AG04450 (cell line): ENCODE measurements around the gene LRP2. TPM values are rescaled to one million over a fixed set of nuclear protein-coding genes. Genes with fewer than 3 reads are reported as not detected.

Experiments
- CTCF ChIA-PET: fragments of 300-600, 350-600 bp; formaldehyde crosslinking; extraction: SDS; loops from one replicate; lab custom pipeline; 2022; ENCODE audit warnings: antibody characterized with exemption, inconsistent platforms; lab: Charles Lee
- POLR2A ChIA-PET: fragments of 350-600 bp; formaldehyde crosslinking; extraction: SDS; loops from one replicate; lab custom pipeline; 2021; ENCODE audit warnings: antibody characterized with exemption, inconsistent platforms; lab: Yijun Ruan, JAX
- DNase-seq: peaks from one replicate; pipeline ENCODE4 v3.0.0-alpha.2; 2011; ENCODE audit warnings: low read depth, low spot score
- H3K27ac ChIP-seq: one replicate; pipeline ENCODE4 v1.5.1; 2012; ENCODE audit warnings: low read depth, low read length, control low read depth
- H3K27me3 ChIP-seq: one replicate; pipeline ENCODE4 v1.6.0; 2012; ENCODE audit warnings: low read length; ENCODE audit not compliant: control insufficient read depth, insufficient read depth
- H3K4me3 ChIP-seq: 2 replicates; pipeline ENCODE4 v1.5.1; 2011; ENCODE audit warnings: mild to moderate bottlenecking, low read depth, low read length, control low read depth
- H3K9me3 ChIP-seq: 2 replicates; pipeline ENCODE4 v1.5.1; 2012; ENCODE audit warnings: low read length; ENCODE audit not compliant: control insufficient read depth, insufficient read depth
- CTCF ChIP-seq: IDR thresholded peaks from 2 replicates; pipeline ENCODE4 v1.5.1; 2011; ENCODE audit warnings: low read depth, low read length, control low read depth, inconsistent platforms
- polyA plus RNA-seq: library from polyadenylated mRNA; depleted of rRNA; stranded (reverse); fragments of >200 nt; gene quantifications from 2 replicates; pipeline ENCODE4 v1.2.3, GENCODE V29; 2011

Gene LRP2
- polyA plus RNA-seq, 1 experiment, result not detected

- Histone ChIP-seq H3K4me3 (no peak overlapping the region), H3K27ac (no peak overlapping the region), H3K9me3 (no peaks in the 10 kb centered on the region), H3K27me3 (no peaks in the 10 kb centered on the region)
- ChIA-PET POLR2A (no interaction called here), CTCF (no interaction called here)
- TF ChIP-seq CTCF, result no peak
- no peak for DNase-seq
These were observed 70.8 kb downstream of the LRP2 start for GRCh38 chr2:169291517-169291916.

GRCh38 chr2:169290433-169290832, 71.9 kb downstream of the LRP2 start:
- ChIA-PET CTCF (no interaction called here), POLR2A (no interaction called here)
- DNase-seq, result no peak
- Histone ChIP-seq H3K27ac (no peak overlapping the region), H3K9me3 (no peaks in the 10 kb centered on the region), H3K4me3 (no peak overlapping the region), H3K27me3 (no peaks in the 10 kb centered on the region)
- no peak for TF ChIP-seq CTCF

GRCh38 chr2:169287666-169288065, 74.7 kb downstream of the LRP2 start:
- ChIA-PET CTCF (no interaction called here), POLR2A (no interaction called here)

GRCh38 chr2:169286624-169287231, 75.6 kb downstream of the LRP2 start:
- DNase-seq, result no peak
- Histone ChIP-seq H3K9me3 (no peaks in the 10 kb centered on the region), H3K4me3 (no peak overlapping the region), H3K27ac (no peak overlapping the region), H3K27me3 (no peaks in the 10 kb centered on the region)
- TF ChIP-seq CTCF, result no peak
- POLR2A ChIA-PET, result no interaction called here
- CTCF ChIA-PET, result no interaction called here

More at GRCh38 chr2:169287666-169288065, 74.7 kb downstream of the LRP2 start:
- Histone ChIP-seq H3K4me3 (no peak overlapping the region), H3K9me3 (no peaks in the 10 kb centered on the region), H3K27me3 (no peaks in the 10 kb centered on the region), H3K27ac (no peak overlapping the region)
- DNase-seq, result no peak
- TF ChIP-seq CTCF, result no peak

GRCh38 chr2:169285531-169286235, 76.7 kb downstream of the LRP2 start:
- H3K4me3 ChIP-seq, result no peak overlapping the region
- POLR2A ChIA-PET, result no interaction called here
- no peak for TF ChIP-seq CTCF
- no peak for DNase-seq
- H3K27ac ChIP-seq, result no peak overlapping the region
- H3K27me3 ChIP-seq, result no peaks in the 10 kb centered on the region
- CTCF ChIA-PET, result no interaction called here
- no peaks in the 10 kb centered on the region for H3K9me3 ChIP-seq
